Measurements from ENCODE around the gene FANCB.

- TF ChIP-seq CTCF (IDR thresholded peaks at IDR 0.05), result no peak
- no peak for TF ChIP-seq POLR2AphosphoS5 (IDR thresholded peaks at IDR 0.05; ENCODE audit: low read depth, low read length)
- TF ChIP-seq FOSL2 (IDR thresholded peaks at IDR 0.05; ENCODE audit: borderline replicate concordance, low read depth), result no peak
- TF ChIP-seq RAD21 (IDR thresholded peaks at IDR 0.05; ENCODE audit: low read length), result no peak
- no peak for TF ChIP-seq CHD2 (IDR thresholded peaks at IDR 0.05; ENCODE audit: low read length, partially characterized antibody)
- TF ChIP-seq YY1 (IDR thresholded peaks at IDR 0.05; ENCODE audit: low read depth), result no peak
- no peak for TF ChIP-seq NRF1 (IDR thresholded peaks at IDR 0.05; ENCODE audit: low read depth, low read length)
- no peak for TF ChIP-seq REST (IDR thresholded peaks at IDR 0.05; ENCODE audit: low read depth, low read length)
- no peak for TF ChIP-seq ZBTB33 (IDR thresholded peaks at IDR 0.05; ENCODE audit: borderline replicate concordance, low read depth)
- TF ChIP-seq SMC3 (IDR thresholded peaks at IDR 0.05; ENCODE audit: low read depth, low read length), result no peak
- TF ChIP-seq USF2 (IDR thresholded peaks at IDR 0.05; ENCODE audit: borderline replicate concordance, low read depth, low read length), result no peak
Measured at GRCh38 chrX:14886252-14886651, 13.4 kb upstream of the FANCB start.
